Heart left ventricle (tissue), 16 donors: ENCODE data around the gene DAP. TPM values are rescaled to one million over a fixed set of nuclear protein-coding genes. Genes with fewer than 3 reads are reported as not detected.

ENCODE experiments used
- ATAC-seq, 4 donors: fragments of 200-7000 bp; cut with Tn5 transposase; one replicate each; pipeline ENCODE4 v1.9.1; 2020 to 2022; ENCODE audit warnings: moderate library complexity in 4 of 4, mild to moderate bottlenecking in 3 of 4, moderate number of reproducible peaks in 1 of 4
- DNase-seq, 5 donors: peaks; one replicate each; pipeline ENCODE4 v3.0.0-alpha.2; 2020
- H3K27ac ChIP-seq, 12 donors: fragments of 200-600 bp; sonication (generic) in 4 of 12; one replicate each; pipeline versions ENCODE4 v1.5.0 to v1.8.0; 2016 to 2022; ENCODE audit warnings: mild to moderate bottlenecking in 2 of 12
- H3K27me3 ChIP-seq, 9 donors: fragments of 200-600 bp; sonication (generic) in 2 of 9; one replicate each; pipeline versions ENCODE4 v1.5.1 to v1.8.0; 2016 to 2022; ENCODE audit warnings: mild to moderate bottlenecking in 3 of 9
- H3K36me3 ChIP-seq, 9 donors: fragments of 200-600 bp; sonication (generic) in 2 of 9; one replicate each; pipeline versions ENCODE4 v1.5.0 to v1.8.0; 2018 to 2022; ENCODE audit warnings: mild to moderate bottlenecking in 2 of 9
- H3K4me1 ChIP-seq, 12 donors: fragments of 200-600 bp; sonication (generic) in 4 of 12; one replicate each; pipeline versions ENCODE4 v1.5.0 to v1.8.0; 2016 to 2022; ENCODE audit warnings: mild to moderate bottlenecking in 3 of 12
- H3K4me3 ChIP-seq, 12 donors: fragments of 200-600 bp; sonication (generic) in 4 of 12; one replicate each; pipeline versions ENCODE4 v1.5.0 to v1.8.0; 2017 to 2022; ENCODE audit warnings: mild to moderate bottlenecking in 9 of 12, moderate library complexity in 4 of 12
- H3K9me3 ChIP-seq, 12 donors: fragments of 200-600 bp; sonication (generic) in 4 of 12; one replicate each; pipeline versions ENCODE4 v1.5.0 to v1.8.0; 2016 to 2022; ENCODE audit warnings: mild to moderate bottlenecking in 1 of 12
- POLR2A ChIP-seq, 2 donors: fragments of 450-650 bp; IDR thresholded peaks; one replicate each; pipeline ENCODE4 v1.6.1; 2017; ENCODE audit warnings: antibody characterized with exemption in 2 of 2, mild to moderate bottlenecking in 2 of 2, moderate library complexity in 2 of 2
- WGBS, 4 donors: extraction: QIAGEN DNeasy Blood & Tissue Kit in 2 of 4; methylation state at CpG; one replicate each; pipeline versions ENCODE4 v1.1.5 to v1.1.7; 2013 to 2018; 5-methylcytosine and 5-hydroxymethylcytosine counted together
- intact Hi-C, 10 donors: fragments of 100-400 bp; cut with DNase I; formaldehyde crosslinking; loops; one replicate each; pipeline versions ENCODE4 v1.11.1 to v1.14.2; 2022
- polyA plus RNA-seq, 2 donors: library from polyadenylated mRNA; stranded (reverse); fragments of 200-250 nt; gene quantifications; one replicate each; pipeline ENCODE4 v1.2.3, GENCODE V29; 2013
- total RNA-seq, 9 donors: library from RNA; depleted of rRNA in 2 of 9; stranded (reverse); fragments of >200 nt in 2 of 9; fragmentation: NEBNext Ultra II Directional in 3 of 9; extraction: Animal tissue kit (Norgen Biotek cat#: 25700) in 3 of 9; gene quantifications; one replicate each; pipeline versions ENCODE4 v1.1.0 to v1.2.4, GENCODE V29; 2016 to 2023
- TF ChIP-seq, protein P1 (sequence below), 12 donors: fragments of 200-600 bp; sonication (generic) in 4 of 12; IDR thresholded peaks; one replicate each; pipeline versions ENCODE4 v1.5.0 to v1.8.0; 2018 to 2022; ENCODE audit warnings: antibody characterized with exemption in 12 of 12, mild to moderate bottlenecking in 5 of 12
- donor health status: ischemic (EF 13 %, LVEDD 7.1; RV severe dilation, severe dysfunction).
- donor health status: healthy with polysubstance abuse.
- donor health status: DM: no; HTN: yes; CAD: no.
- donor health status: DM: no; HTN: no; CAD: no.
- donor health status: ischemic (EF 25% LVEDD 6.9; RV normal size, moderate dysfunction).
- donor health status: ischemic (EF 25% LVEDD 5.7; RV mildly dilated, moderate dysfunction).
- donor health status: healthy.
- donor health status: DM: yes; HTN: yes; CAD: no.
- donor health status: ischemic (EF 35%, LVEDD 5.7; RV mildly dilated, moderate dysfunction).
- donor health status: nonischemic (EF 11% LVEDD 7.7; RV severe dilation, severe dysfunction).
- donor health status: DM: yes; HTN: yes; CAD: no.
- donor health status: PGD.
- donor health status: ischemic (EF 29% LVEDD 5.4; RV normal size, mild dysfunction).
- donor health status: nonischemic (EF 23%, LVEDD 6.1; RV moderate dilation, normal function).

DAP gene
- total and polyA plus RNA-seq, 11 donors = 13.8 to 61.6 (median 28.5) TPM

DNA sequence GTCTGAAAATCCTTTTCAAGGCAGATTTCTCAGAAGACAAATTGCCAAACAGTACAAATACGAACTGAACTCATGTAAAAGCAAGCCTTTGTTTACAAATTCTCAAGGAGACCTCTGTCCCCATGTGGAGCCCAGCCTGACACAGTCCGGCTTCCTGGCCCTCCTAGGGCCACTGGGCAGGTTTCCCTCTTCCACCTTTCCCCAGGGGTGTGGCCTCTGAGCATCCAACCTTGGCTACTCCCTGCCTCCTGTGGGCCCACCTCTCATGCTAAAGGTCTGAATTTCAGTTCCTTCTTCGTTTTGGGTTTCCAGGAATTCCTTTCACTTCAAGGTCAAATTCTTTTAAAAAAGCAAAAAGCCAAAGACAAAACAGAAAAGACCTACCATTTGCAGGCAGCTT, 10.1 kb downstream of the DAP start:
- Histone ChIP-seq H3K9me3 (no peaks in the 10 kb centered on the region), H3K27ac (no peak overlapping the region), H3K36me3 (peaks cover 0 to 76% (median 34%) of the 10 kb centered on the region in 9 donors), H3K4me1 (peaks cover 0 to 26% (median 0%) of the 10 kb centered on the region in 12 donors), H3K4me3 (no peak overlapping the region), H3K27me3 (no peaks in the 10 kb centered on the region)
- WGBS, 4 donors = 74 to 89% (median 81%) methylated on average over 3 of the region's 3 CpGs
- ATAC-seq = no peak
- intact Hi-C loops = no loop called here
- TF ChIP-seq, protein P1, sequence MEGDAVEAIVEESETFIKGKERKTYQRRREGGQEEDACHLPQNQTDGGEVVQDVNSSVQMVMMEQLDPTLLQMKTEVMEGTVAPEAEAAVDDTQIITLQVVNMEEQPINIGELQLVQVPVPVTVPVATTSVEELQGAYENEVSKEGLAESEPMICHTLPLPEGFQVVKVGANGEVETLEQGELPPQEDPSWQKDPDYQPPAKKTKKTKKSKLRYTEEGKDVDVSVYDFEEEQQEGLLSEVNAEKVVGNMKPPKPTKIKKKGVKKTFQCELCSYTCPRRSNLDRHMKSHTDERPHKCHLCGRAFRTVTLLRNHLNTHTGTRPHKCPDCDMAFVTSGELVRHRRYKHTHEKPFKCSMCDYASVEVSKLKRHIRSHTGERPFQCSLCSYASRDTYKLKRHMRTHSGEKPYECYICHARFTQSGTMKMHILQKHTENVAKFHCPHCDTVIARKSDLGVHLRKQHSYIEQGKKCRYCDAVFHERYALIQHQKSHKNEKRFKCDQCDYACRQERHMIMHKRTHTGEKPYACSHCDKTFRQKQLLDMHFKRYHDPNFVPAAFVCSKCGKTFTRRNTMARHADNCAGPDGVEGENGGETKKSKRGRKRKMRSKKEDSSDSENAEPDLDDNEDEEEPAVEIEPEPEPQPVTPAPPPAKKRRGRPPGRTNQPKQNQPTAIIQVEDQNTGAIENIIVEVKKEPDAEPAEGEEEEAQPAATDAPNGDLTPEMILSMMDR (IDR thresholded peaks at IDR 0.05) = no peak
- TF ChIP-seq POLR2A (IDR thresholded peaks at IDR 0.05) = no peak
- no peak for DNase-seq

DNA sequence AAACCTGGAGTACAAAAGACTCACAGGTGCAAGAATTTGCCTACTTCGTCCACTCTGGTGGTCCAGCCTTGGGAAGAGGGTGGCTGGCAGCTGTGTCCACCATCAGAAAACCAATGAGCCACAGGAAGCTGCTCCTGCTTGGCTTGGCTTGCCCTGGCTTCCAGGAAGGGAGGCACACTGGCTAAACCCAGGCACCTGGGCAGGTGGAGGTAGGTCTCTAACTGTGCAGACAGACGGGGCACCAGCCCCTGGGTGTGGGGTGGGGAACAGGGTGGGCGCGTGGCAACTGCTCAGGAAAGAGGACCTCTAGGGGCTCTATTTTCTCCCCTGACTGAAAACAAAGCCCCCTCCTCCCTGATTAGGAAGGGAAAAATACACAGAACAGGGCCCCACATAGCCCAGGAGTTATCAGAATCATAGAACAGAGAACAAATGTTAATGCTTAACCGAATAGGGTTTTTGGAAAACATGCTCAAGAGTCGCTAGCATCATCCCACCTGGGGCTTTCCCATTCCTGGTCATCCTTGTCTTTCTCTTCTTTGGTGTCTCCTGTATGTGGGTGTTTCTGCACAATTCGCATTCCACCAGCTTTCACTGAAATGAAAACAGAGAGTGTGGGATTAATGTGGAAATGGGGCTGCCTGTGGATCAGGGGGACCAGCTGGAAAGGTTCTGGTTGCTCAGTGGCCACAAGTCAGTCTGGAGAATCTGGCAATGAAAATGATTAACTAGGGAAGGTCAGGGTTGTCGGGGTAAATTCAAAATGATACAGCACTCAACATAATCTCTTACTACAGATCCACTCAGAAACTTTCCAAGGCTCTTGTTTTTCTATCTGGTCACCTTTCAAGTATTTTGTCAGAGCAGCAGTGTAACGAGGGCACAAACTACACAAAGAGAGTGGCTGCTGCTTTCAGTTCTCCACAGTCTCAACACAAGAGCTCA, 13.1 kb downstream of the DAP start:
- WGBS, 4 donors = 86 to 90% (median 88%) methylated on average over 9 of the region's 9 CpGs
- Histone ChIP-seq H3K4me1 (peaks cover 0 to 44% (median 6%) of the 10 kb centered on the region in 12 donors), H3K27ac (no peak overlapping the region), H3K4me3 (no peak overlapping the region), H3K9me3 (no peaks in the 10 kb centered on the region), H3K36me3 (peaks cover 0 to 70% (median 49%) of the 10 kb centered on the region in 9 donors), H3K27me3 (no peaks in the 10 kb centered on the region)
- intact Hi-C loops = no loop called here
- TF ChIP-seq POLR2A (IDR thresholded peaks at IDR 0.05) = no peak
- TF ChIP-seq, protein P1 (IDR thresholded peaks at IDR 0.05) = no peak
- DNase-seq (no peak), ATAC-seq (no peak)

DNA sequence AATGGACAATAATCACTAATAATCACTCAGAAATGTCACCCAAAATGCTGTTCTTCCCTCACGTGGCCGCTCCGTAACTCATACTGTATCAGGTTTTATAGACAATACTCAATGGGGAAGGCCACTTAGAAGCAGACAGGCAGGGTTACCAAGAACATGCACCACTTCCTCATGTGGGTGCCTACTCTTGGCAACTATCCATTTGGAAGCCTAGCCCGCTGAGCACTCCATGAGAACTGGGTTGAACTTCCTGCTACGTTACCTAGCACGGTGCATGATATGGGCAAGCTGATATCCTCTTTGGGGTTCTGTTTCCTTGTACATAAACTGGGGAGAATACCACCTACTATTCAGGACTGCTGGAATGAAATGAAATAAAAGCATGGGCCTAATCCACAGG, 14.3 kb downstream of the DAP start:
- ATAC-seq (peak; percentile 29 to 64 (median 52)), DNase-seq (no peak)
- Histone ChIP-seq H3K4me1 (peaks cover 0 to 37% (median 6%) of the 10 kb centered on the region in 12 donors), H3K27me3 (no peaks in the 10 kb centered on the region), H3K27ac (no peak overlapping the region), H3K36me3 (peaks cover 0 to 66% (median 50%) of the 10 kb centered on the region in 9 donors), H3K4me3 (no peak overlapping the region), H3K9me3 (no peaks in the 10 kb centered on the region)
- no peak for TF ChIP-seq POLR2A (IDR thresholded peaks at IDR 0.05)
- TF ChIP-seq, protein P1 (IDR thresholded peaks at IDR 0.05) = no peak
- 62 to 75% (median 71%) methylated on average over 6 of the region's 6 CpGs for WGBS, 4 donors
- intact Hi-C loops = no loop called here

DNA sequence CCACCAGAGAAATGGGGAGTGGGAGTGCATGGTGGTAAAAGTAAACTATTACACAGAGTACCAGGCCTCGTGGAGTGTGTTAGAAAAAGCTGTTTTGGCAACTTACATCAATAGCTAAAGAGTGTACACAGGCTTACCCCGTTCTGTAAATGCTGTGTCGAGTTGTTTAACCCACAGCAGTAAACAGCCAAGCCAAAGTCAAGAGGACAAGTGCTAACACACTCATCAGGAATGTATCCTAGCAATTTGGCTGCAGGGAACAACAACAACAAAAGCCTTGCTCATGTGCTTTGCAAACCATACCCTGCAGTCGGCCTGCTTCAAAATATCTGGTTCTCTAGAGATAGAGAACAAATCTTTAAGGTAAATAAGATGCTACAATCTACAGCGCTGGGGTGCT, 15.9 kb downstream of the DAP start:
- H3K9me3 ChIP-seq = peaks cover 0 to 13% (median 0%) of the 10 kb centered on the region in 12 donors
- H3K4me1 ChIP-seq = peaks cover 0 to 36% (median 6%) of the 10 kb centered on the region in 12 donors
- peaks cover 0 to 68% (median 46%) of the 10 kb centered on the region in 9 donors for H3K36me3 ChIP-seq
- H3K27me3 ChIP-seq = no peaks in the 10 kb centered on the region
- WGBS, 4 donors = 47 to 69% (median 56%) methylated on average over 5 of the region's 5 CpGs
- TF ChIP-seq, protein P1 (IDR thresholded peaks at IDR 0.05) = no peak
- no peak for TF ChIP-seq POLR2A (IDR thresholded peaks at IDR 0.05)
- intact Hi-C loops = no loop called here
- H3K4me3 ChIP-seq = no peak overlapping the region
- DNase-seq (no peak), ATAC-seq (peak; percentile 79 to 94 (median 89))
- H3K27ac ChIP-seq = peak overlapping the region in 7 of 12 donors; percentile 10 to 67 (median 24)
